Esophagus squamous epithelium (tissue), 4 donors: Measurements from ENCODE around the gene TLR5.

Experiments used
- POLR2A ChIP-seq, 4 donors: fragments of 450-650 bp; IDR thresholded peaks; one replicate each; pipeline ENCODE4 v1.6.1; 2017; ENCODE audit warnings: antibody characterized with exemption in 4 of 4, mild to moderate bottlenecking in 4 of 4, moderate library complexity in 3 of 4
- TF ChIP-seq, protein P1 (sequence below), 6 experiments: fragments of 450-650 bp in 4 of 6; fragments of 200-600 bp in 2 of 6; sonication (generic) in 2 of 6; IDR thresholded peaks; one replicate each; pipeline ENCODE4 v1.5.1; 2016 to 2019; ENCODE audit warnings: antibody characterized with exemption in 6 of 6, mild to moderate bottlenecking in 4 of 6, moderate library complexity in 4 of 6

- TF ChIP-seq, protein P1, sequence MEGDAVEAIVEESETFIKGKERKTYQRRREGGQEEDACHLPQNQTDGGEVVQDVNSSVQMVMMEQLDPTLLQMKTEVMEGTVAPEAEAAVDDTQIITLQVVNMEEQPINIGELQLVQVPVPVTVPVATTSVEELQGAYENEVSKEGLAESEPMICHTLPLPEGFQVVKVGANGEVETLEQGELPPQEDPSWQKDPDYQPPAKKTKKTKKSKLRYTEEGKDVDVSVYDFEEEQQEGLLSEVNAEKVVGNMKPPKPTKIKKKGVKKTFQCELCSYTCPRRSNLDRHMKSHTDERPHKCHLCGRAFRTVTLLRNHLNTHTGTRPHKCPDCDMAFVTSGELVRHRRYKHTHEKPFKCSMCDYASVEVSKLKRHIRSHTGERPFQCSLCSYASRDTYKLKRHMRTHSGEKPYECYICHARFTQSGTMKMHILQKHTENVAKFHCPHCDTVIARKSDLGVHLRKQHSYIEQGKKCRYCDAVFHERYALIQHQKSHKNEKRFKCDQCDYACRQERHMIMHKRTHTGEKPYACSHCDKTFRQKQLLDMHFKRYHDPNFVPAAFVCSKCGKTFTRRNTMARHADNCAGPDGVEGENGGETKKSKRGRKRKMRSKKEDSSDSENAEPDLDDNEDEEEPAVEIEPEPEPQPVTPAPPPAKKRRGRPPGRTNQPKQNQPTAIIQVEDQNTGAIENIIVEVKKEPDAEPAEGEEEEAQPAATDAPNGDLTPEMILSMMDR (IDR thresholded peaks at IDR 0.05): no peak
- TF ChIP-seq POLR2A (IDR thresholded peaks at IDR 0.05): no peak
These were observed 46.5 kb upstream of the TLR5 start for GRCh38 chr1:223189525-223189902.
